PC-3 (cell line): Measurements from ENCODE around the gene CROCC2. TPM values are rescaled to one million over a fixed set of nuclear protein-coding genes. Genes with fewer than 3 reads are reported as not detected.

Source experiments
- ATAC-seq: fragments of 200-7000 bp; cut with Tn5 transposase; 2 replicates; pipeline ENCODE4 v1.9.1; 2020; ENCODE audit warnings: mild to moderate bottlenecking, moderate library complexity
- BruUV-seq: library from RNA; stranded (reverse); fragments of 400-500 nt; replicated peaks from 2 replicates; lab custom pipeline; 2021; lab: Mats Ljungman, UMichigan
- CTCF ChIA-PET: fragments of 300-600 bp; sonication (Branson Sonifier 250); formaldehyde crosslinking; loops from one replicate; lab custom pipeline; 2022; ENCODE audit warnings: antibody characterized with exemption; lab: Charles Lee
- POLR2A ChIA-PET: fragments of 300-600 bp; sonication (Branson Sonifier 250); formaldehyde crosslinking; loops from one replicate; lab custom pipeline; 2022; ENCODE audit warnings: antibody characterized with exemption; ENCODE audit not compliant: unreplicated experiment; lab: Charles Lee
- DNase-seq: peaks from one replicate; pipeline ENCODE4 v3.0.0-alpha.2; 2015
- H2AFZ ChIP-seq: fragments of 300-600 bp; sonication (generic); 2 replicates; pipeline ENCODE4 v1.6.0; 2016; ENCODE audit warnings: antibody characterized with exemption, low read length
- H3F3A ChIP-seq: fragments of 300-600 bp; sonication (generic); one replicate; pipeline ENCODE4 v1.6.0; 2017; ENCODE audit warnings: antibody characterized with exemption, low read length, control low read depth, mild to moderate bottlenecking; ENCODE audit not compliant: unreplicated experiment
- H3K27ac ChIP-seq: fragments of 300-600 bp; sonication (generic); 2 replicates; pipeline ENCODE4 v1.5.1; 2016; ENCODE audit warnings: mild to moderate bottlenecking, low read length
- H3K27me3 ChIP-seq: fragments of 300-600 bp; sonication (generic); 2 replicates; pipeline ENCODE4 v1.6.1; 2016; ENCODE audit warnings: low read length, mixed read lengths
- H3K36me3 ChIP-seq: fragments of 300-600 bp; sonication (generic); 2 replicates; pipeline ENCODE4 v1.6.1; 2016; ENCODE audit warnings: low read depth, mixed run types, low read length, mixed read lengths
- H3K4me1 ChIP-seq: fragments of 300-600 bp; sonication (generic); 2 replicates; pipeline ENCODE4 v1.5.1; 2016; ENCODE audit warnings: low read length; ENCODE audit not compliant: insufficient read depth
- H3K4me2 ChIP-seq: fragments of 300-600 bp; sonication (generic); 2 replicates; pipeline ENCODE4 v1.6.0; 2016; ENCODE audit warnings: low read length
- H3K4me3 ChIP-seq: fragments of 300-600 bp; sonication (generic); 2 replicates; pipeline ENCODE4 v1.5.1; 2016; ENCODE audit warnings: mild to moderate bottlenecking, low read length, mixed read lengths
- H3K79me2 ChIP-seq: fragments of 300-600 bp; sonication (generic); 2 replicates; pipeline ENCODE4 v1.6.1; 2017; ENCODE audit warnings: low read length, mixed read lengths
- H3K9ac ChIP-seq: fragments of 300-600 bp; sonication (generic); 2 replicates; pipeline ENCODE4 v1.6.0; 2016; ENCODE audit warnings: mild to moderate bottlenecking, low read length
- H3K9me2 ChIP-seq: fragments of 300-600 bp; sonication (generic); replicated peaks from 2 replicates; pipeline ENCODE4 v1.6.1; 2016; ENCODE audit warnings: mixed run types, low read length, mixed read lengths
- H3K9me3 ChIP-seq: fragments of 300-600 bp; sonication (generic); 2 replicates; pipeline ENCODE4 v1.6.1; 2016; ENCODE audit warnings: low read length, mixed read lengths
- H4K20me1 ChIP-seq: fragments of 300-600 bp; sonication (generic); 2 replicates; pipeline ENCODE4 v1.6.1; 2016; ENCODE audit warnings: low read length, mixed read lengths
- CTCF ChIP-seq: fragments of 300-600 bp; sonication (generic); conservative IDR thresholded peaks from 2 replicates; pipeline ENCODE4 v1.5.1; 2017; ENCODE audit warnings: antibody characterized with exemption, low read depth, mild to moderate bottlenecking, low read length
- EZH2 ChIP-seq: fragments of 300-600 bp; sonication (generic); IDR thresholded peaks from one replicate; pipeline ENCODE4 v1.6.1; 2017; ENCODE audit warnings: antibody characterized with exemption, mild to moderate bottlenecking, low read length; ENCODE audit not compliant: unreplicated experiment
- EZH2phosphoT487 ChIP-seq: fragments of 300-600 bp; sonication (generic); IDR thresholded peaks from 2 replicates; pipeline ENCODE4 v1.6.1; 2018; ENCODE audit warnings: mild to moderate bottlenecking, antibody characterized with exemption, low read length, borderline replicate concordance
- intact Hi-C: fragments of 100-400 bp; cut with micrococcal nuclease; formaldehyde crosslinking; loops from 2 replicates; pipeline ENCODE4 v1.9.0; 2023
- total RNA-seq: library from RNA; depleted of rRNA; stranded (reverse); fragments of >200 nt; gene quantifications from 2 replicates; pipeline ENCODE4 v1.2.3, GENCODE V29; 2014

Gene CROCC2
- total RNA-seq, 1 experiment from 2014 or later: not detected

GRCh38 chr2:240904216-240905175 is 1.6 kb upstream of the CROCC2 start:
- no peak overlapping the region for H3K4me2 ChIP-seq
- H3F3A ChIP-seq: no peaks in the 10 kb centered on the region
- H3K9me2 ChIP-seq: no peaks in the 10 kb centered on the region
- H2AFZ ChIP-seq: no peak overlapping the region
- POLR2A ChIA-PET: no interaction called here
- H3K36me3 ChIP-seq: no peaks in the 10 kb centered on the region
- H3K27me3 ChIP-seq: no peaks in the 10 kb centered on the region
- no peak overlapping the region for H3K4me3 ChIP-seq
- H3K27ac ChIP-seq: no peak overlapping the region
- intact Hi-C loops: no loop called here
- TF ChIP-seq EZH2phosphoT487 (no peak), CTCF (no peak), EZH2 (no peak)
- DNase-seq (no peak), ATAC-seq (no peak)
- no peaks in the 10 kb centered on the region for H3K4me1 ChIP-seq
- no peaks in the 10 kb centered on the region for H3K9me3 ChIP-seq
- CTCF ChIA-PET: no interaction called here
- no peaks in the 10 kb centered on the region for H4K20me1 ChIP-seq
- no peak overlapping the region for H3K9ac ChIP-seq
- no TSS peak for BruUV-seq
- no peaks in the 10 kb centered on the region for H3K79me2 ChIP-seq

GRCh38 chr2:240905176-240905781 is 857 bp upstream of the CROCC2 start:
- Histone ChIP-seq H3K79me2 (no peaks in the 10 kb centered on the region), H3K4me3 (no peak overlapping the region), H3K4me1 (no peaks in the 10 kb centered on the region), H3K36me3 (no peaks in the 10 kb centered on the region), H3F3A (no peaks in the 10 kb centered on the region), H3K27me3 (no peaks in the 10 kb centered on the region), H3K9me2 (no peaks in the 10 kb centered on the region), H3K27ac (no peak overlapping the region), H3K9me3 (no peaks in the 10 kb centered on the region), H2AFZ (no peak overlapping the region), H3K9ac (no peak overlapping the region), H3K4me2 (no peak overlapping the region), H4K20me1 (no peaks in the 10 kb centered on the region)
- no peak for DNase-seq
- no TSS peak for BruUV-seq
- CTCF ChIA-PET: no interaction called here
- TF ChIP-seq EZH2phosphoT487: no peak
- no peak for ATAC-seq
- intact Hi-C loops: no loop called here
- POLR2A ChIA-PET: no interaction called here

- Histone ChIP-seq H4K20me1 (no peaks in the 10 kb centered on the region), H3K79me2 (no peaks in the 10 kb centered on the region), H3K9ac (no peak overlapping the region), H3K27ac (no peak overlapping the region), H3K4me1 (no peaks in the 10 kb centered on the region), H3K36me3 (no peaks in the 10 kb centered on the region), H3K4me3 (no peak overlapping the region), H3K9me3 (no peaks in the 10 kb centered on the region), H2AFZ (no peak overlapping the region), H3K9me2 (no peaks in the 10 kb centered on the region), H3F3A (no peaks in the 10 kb centered on the region), H3K4me2 (no peak overlapping the region), H3K27me3 (no peaks in the 10 kb centered on the region)
- ChIA-PET CTCF (no interaction called here), POLR2A (no interaction called here)
- TF ChIP-seq CTCF: no peak
- TF ChIP-seq EZH2: no peak
- TF ChIP-seq EZH2phosphoT487: no peak
- DNase-seq (no peak), ATAC-seq (no peak; the same call in 1 of the 2 replicates)
- intact Hi-C loops: no loop called here
- BruUV-seq: no TSS peak
Measured at GRCh38 chr2:240906911-240907590, 915 bp downstream of the CROCC2 start.
